ENCODE measurements around the gene STS.

Gene STS

GRCh38 chrX:7109838-7110793 lies 37.4 kb upstream of the STS start:
- ChIA-PET POLR2A (no interaction called here), CTCF (no interaction called here)
- H3K4me3 ChIP-seq (ENCODE audit: low read depth, low read length) = no peak overlapping the region
- DNase-seq (ENCODE audit: low read depth, low spot score) = no peak
- TF ChIP-seq CTCF (IDR thresholded peaks at IDR 0.05; ENCODE audit: insufficient read depth, low read length, missing control alignments) = no peak

- TF ChIP-seq CTCF (IDR thresholded peaks at IDR 0.05; ENCODE audit: insufficient read depth, low read length, missing control alignments) = no peak
- CTCF ChIA-PET = no interaction called here
- POLR2A ChIA-PET = no interaction called here
- H3K4me3 ChIP-seq (ENCODE audit: low read depth, low read length) = no peak overlapping the region
- no peak for DNase-seq (ENCODE audit: low read depth, low spot score)
Observed at GRCh38 chrX:7110821-7111276, 36.7 kb upstream of the STS start.

- TF ChIP-seq CTCF (IDR thresholded peaks at IDR 0.05; ENCODE audit: insufficient read depth, low read length, missing control alignments) = no peak
- CTCF ChIA-PET = no interaction called here
- POLR2A ChIA-PET = no interaction called here
- DNase-seq (ENCODE audit: low read depth, low spot score) = no peak
- H3K4me3 ChIP-seq (ENCODE audit: low read depth, low read length) = no peak overlapping the region
Observed at GRCh38 chrX:7111518-7111917, 36.0 kb upstream of the STS start.

- DNase-seq (ENCODE audit: low read depth, low spot score) = no peak
- no peak for TF ChIP-seq CTCF (IDR thresholded peaks at IDR 0.05; ENCODE audit: insufficient read depth, low read length, missing control alignments)
- CTCF ChIA-PET = no interaction called here
- POLR2A ChIA-PET = no interaction called here
- no peak overlapping the region for H3K4me3 ChIP-seq (ENCODE audit: low read depth, low read length)
Observed at GRCh38 chrX:7112071-7112470, 35.4 kb upstream of the STS start.

GRCh38 chrX:7115557-7115956 lies 32.0 kb upstream of the STS start:
- DNase-seq (ENCODE audit: low read depth, low spot score) = no peak
- H3K4me3 ChIP-seq (ENCODE audit: low read depth, low read length) = no peak overlapping the region
- ChIA-PET POLR2A (no interaction called here), CTCF (interaction anchor here (2.2 kb wide), 1 partner anchor 12 kb away, joined by 5 read pairs; no protein-coding TSS in a partner anchor)
- no peak for TF ChIP-seq CTCF (IDR thresholded peaks at IDR 0.05; ENCODE audit: insufficient read depth, low read length, missing control alignments)

- DNase-seq (ENCODE audit: low read depth, low spot score) = no peak
- TF ChIP-seq CTCF (IDR thresholded peaks at IDR 0.05; ENCODE audit: insufficient read depth, low read length, missing control alignments) = no peak
- ChIA-PET CTCF (interaction anchor here (2.2 kb wide), 1 partner anchor 12 kb away, joined by 5 read pairs; no protein-coding TSS in a partner anchor), POLR2A (no interaction called here)
- H3K4me3 ChIP-seq (ENCODE audit: low read depth, low read length) = no peak overlapping the region
Observed at GRCh38 chrX:7116081-7116480, 31.4 kb upstream of the STS start.

Measured in AG04449 (cell line).